ENCODE data around the gene TTC31.

DNA sequence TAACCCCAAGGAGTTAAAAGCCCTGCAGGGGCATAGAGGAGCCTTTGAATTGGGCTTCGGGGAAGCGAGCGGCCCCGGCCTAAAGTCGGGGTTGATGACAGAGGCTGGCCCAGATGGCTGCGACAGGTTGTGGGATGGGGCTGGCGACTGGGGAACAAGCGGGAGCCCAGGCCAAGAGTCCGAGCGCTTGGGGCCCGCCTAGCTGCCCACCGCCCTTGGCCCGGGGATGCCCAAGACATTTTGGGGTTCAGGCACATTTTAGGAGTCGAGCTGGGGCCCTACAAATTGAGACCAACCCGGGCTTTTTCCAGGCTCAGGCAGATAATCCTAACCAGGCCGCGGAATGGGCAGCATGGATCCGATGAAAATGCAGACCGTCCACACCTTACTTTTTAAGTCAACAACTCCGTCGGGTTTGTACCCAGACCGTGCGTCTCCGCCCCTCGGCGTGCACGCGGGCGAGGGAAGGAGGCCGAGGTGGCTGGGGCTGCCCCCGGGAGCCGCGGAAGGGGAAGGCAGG, 41.7 kb upstream of the TTC31 start:
- TF ChIP-seq REST (IDR thresholded peaks at IDR 0.05; ENCODE audit: insufficient read depth in 1 of 2, low read depth in 2 of 2, low read length in 2 of 2): no peak
- no peak for TF ChIP-seq TAF1 (IDR thresholded peaks at IDR 0.05; ENCODE audit: borderline replicate concordance, insufficient read depth, low read length)

Measured in PFSK-1 (cell line).